ENCODE measurements around the gene CXCL17.

DNA sequence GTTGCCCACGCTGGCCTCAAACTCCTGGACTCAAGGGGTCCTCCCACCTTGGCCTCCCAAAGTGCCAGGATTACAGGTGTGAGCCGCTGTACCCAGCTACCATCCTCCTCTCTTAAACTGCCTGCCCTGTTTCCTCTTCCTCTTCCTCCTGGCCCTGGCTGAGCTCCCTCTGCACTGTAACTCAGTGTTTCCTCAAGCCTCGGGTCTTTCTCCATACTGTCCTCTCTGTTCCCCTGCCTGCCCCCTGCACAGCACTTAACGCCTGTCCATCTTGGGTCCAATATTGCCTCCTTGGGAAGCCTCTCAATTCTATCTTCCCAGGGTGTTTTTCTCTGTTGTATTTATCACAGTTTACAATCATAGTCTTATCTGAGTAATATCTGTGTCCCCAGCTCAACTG, 21.6 kb downstream of the CXCL17 start:
- TF ChIP-seq EZH2phosphoT487 (IDR thresholded peaks at IDR 0.05; ENCODE audit: unreplicated experiment) (no peak), EZH2 (IDR thresholded peaks at IDR 0.05; ENCODE audit: low read depth, unreplicated experiment) (no peak), JUNB (IDR thresholded peaks at IDR 0.05; ENCODE audit: unreplicated experiment) (no peak), POLR2AphosphoS5 (IDR thresholded peaks at IDR 0.05; ENCODE audit: low read depth) (no peak), CREB1 (CRISPR knock-in tag; IDR thresholded peaks at IDR 0.05; ENCODE audit: low read depth) (no peak)
- TF ChIP-seq, protein P1, sequence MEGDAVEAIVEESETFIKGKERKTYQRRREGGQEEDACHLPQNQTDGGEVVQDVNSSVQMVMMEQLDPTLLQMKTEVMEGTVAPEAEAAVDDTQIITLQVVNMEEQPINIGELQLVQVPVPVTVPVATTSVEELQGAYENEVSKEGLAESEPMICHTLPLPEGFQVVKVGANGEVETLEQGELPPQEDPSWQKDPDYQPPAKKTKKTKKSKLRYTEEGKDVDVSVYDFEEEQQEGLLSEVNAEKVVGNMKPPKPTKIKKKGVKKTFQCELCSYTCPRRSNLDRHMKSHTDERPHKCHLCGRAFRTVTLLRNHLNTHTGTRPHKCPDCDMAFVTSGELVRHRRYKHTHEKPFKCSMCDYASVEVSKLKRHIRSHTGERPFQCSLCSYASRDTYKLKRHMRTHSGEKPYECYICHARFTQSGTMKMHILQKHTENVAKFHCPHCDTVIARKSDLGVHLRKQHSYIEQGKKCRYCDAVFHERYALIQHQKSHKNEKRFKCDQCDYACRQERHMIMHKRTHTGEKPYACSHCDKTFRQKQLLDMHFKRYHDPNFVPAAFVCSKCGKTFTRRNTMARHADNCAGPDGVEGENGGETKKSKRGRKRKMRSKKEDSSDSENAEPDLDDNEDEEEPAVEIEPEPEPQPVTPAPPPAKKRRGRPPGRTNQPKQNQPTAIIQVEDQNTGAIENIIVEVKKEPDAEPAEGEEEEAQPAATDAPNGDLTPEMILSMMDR (conservative IDR thresholded peaks at IDR 0.05; ENCODE audit: low read depth in 2 of 2) = no peak
- TF ChIP-seq, protein P2, sequence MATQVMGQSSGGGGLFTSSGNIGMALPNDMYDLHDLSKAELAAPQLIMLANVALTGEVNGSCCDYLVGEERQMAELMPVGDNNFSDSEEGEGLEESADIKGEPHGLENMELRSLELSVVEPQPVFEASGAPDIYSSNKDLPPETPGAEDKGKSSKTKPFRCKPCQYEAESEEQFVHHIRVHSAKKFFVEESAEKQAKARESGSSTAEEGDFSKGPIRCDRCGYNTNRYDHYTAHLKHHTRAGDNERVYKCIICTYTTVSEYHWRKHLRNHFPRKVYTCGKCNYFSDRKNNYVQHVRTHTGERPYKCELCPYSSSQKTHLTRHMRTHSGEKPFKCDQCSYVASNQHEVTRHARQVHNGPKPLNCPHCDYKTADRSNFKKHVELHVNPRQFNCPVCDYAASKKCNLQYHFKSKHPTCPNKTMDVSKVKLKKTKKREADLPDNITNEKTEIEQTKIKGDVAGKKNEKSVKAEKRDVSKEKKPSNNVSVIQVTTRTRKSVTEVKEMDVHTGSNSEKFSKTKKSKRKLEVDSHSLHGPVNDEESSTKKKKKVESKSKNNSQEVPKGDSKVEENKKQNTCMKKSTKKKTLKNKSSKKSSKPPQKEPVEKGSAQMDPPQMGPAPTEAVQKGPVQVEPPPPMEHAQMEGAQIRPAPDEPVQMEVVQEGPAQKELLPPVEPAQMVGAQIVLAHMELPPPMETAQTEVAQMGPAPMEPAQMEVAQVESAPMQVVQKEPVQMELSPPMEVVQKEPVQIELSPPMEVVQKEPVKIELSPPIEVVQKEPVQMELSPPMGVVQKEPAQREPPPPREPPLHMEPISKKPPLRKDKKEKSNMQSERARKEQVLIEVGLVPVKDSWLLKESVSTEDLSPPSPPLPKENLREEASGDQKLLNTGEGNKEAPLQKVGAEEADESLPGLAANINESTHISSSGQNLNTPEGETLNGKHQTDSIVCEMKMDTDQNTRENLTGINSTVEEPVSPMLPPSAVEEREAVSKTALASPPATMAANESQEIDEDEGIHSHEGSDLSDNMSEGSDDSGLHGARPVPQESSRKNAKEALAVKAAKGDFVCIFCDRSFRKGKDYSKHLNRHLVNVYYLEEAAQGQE (IDR thresholded peaks at IDR 0.05; ENCODE audit: unreplicated experiment) = no peak
- TF ChIP-seq, protein P3, sequence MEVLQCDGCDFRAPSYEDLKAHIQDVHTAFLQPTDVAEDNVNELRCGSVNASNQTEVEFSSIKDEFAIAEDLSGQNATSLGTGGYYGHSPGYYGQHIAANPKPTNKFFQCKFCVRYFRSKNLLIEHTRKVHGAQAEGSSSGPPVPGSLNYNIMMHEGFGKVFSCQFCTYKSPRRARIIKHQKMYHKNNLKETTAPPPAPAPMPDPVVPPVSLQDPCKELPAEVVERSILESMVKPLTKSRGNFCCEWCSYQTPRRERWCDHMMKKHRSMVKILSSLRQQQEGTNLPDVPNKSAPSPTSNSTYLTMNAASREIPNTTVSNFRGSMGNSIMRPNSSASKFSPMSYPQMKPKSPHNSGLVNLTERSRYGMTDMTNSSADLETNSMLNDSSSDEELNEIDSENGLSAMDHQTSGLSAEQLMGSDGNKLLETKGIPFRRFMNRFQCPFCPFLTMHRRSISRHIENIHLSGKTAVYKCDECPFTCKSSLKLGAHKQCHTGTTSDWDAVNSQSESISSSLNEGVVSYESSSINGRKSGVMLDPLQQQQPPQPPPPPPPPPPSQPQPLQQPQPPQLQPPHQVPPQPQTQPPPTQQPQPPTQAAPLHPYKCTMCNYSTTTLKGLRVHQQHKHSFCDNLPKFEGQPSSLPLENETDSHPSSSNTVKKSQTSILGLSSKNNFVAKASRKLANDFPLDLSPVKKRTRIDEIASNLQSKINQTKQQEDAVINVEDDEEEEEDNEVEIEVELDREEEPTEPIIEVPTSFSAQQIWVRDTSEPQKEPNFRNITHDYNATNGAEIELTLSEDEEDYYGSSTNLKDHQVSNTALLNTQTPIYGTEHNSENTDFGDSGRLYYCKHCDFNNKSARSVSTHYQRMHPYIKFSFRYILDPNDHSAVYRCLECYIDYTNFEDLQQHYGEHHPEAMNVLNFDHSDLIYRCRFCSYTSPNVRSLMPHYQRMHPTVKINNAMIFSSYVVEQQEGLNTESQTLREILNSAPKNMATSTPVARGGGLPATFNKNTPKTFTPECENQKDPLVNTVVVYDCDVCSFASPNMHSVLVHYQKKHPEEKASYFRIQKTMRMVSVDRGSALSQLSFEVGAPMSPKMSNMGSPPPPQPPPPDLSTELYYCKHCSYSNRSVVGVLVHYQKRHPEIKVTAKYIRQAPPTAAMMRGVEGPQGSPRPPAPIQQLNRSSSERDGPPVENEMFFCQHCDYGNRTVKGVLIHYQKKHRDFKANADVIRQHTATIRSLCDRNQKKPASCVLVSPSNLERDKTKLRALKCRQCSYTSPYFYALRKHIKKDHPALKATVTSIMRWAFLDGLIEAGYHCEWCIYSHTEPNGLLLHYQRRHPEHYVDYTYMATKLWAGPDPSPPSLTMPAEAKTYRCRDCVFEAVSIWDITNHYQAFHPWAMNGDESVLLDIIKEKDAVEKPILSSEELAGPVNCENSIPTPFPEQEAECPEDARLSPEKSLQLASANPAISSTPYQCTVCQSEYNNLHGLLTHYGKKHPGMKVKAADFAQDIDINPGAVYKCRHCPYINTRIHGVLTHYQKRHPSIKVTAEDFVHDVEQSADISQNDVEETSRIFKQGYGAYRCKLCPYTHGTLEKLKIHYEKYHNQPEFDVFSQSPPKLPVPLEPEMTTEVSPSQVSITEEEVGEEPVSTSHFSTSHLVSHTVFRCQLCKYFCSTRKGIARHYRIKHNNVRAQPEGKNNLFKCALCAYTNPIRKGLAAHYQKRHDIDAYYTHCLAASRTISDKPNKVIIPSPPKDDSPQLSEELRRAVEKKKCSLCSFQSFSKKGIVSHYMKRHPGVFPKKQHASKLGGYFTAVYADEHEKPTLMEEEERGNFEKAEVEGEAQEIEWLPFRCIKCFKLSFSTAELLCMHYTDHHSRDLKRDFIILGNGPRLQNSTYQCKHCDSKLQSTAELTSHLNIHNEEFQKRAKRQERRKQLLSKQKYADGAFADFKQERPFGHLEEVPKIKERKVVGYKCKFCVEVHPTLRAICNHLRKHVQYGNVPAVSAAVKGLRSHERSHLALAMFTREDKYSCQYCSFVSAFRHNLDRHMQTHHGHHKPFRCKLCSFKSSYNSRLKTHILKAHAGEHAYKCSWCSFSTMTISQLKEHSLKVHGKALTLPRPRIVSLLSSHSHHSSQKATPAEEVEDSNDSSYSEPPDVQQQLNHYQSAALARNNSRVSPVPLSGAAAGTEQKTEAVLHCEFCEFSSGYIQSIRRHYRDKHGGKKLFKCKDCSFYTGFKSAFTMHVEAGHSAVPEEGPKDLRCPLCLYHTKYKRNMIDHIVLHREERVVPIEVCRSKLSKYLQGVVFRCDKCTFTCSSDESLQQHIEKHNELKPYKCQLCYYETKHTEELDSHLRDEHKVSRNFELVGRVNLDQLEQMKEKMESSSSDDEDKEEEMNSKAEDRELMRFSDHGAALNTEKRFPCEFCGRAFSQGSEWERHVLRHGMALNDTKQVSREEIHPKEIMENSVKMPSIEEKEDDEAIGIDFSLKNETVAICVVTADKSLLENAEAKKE (CRISPR knock-in tag; IDR thresholded peaks at IDR 0.05) = no peak

Measured in GM23338 (cell line).